H9 (cell line): ENCODE results near the gene BCAS2. TPM values are rescaled to one million over a fixed set of nuclear protein-coding genes. Genes with fewer than 3 reads are reported as not detected.

Source experiments
- DNase-seq: peaks from one replicate; pipeline ENCODE4 v3.0.0-alpha.2; 2017
- H2AFZ ChIP-seq: one replicate; pipeline ENCODE4 v1.6.1; 2013; ENCODE audit warnings: mild to moderate bottlenecking, low read length, control low read depth, moderate library complexity
- H2AK5ac ChIP-seq: 2 replicates; pipeline ENCODE4 v1.6.1; 2013; ENCODE audit warnings: low read length, control low read depth, mixed read lengths; ENCODE audit not compliant: insufficient read length
- H2BK120ac ChIP-seq: one replicate; pipeline ENCODE4 v1.6.1; 2013; ENCODE audit warnings: low read depth, mild to moderate bottlenecking, low read length, control low read depth, inconsistent platforms; ENCODE audit not compliant: poor library complexity, severe bottlenecking
- H2BK12ac ChIP-seq: 2 replicates; pipeline ENCODE4 v1.6.1; 2013; ENCODE audit warnings: low read length, control low read depth, mixed read lengths, low read depth; ENCODE audit not compliant: insufficient read length
- H2BK15ac ChIP-seq: 2 replicates; pipeline ENCODE4 v1.6.1; 2013; ENCODE audit warnings: low read depth, low read length, control low read depth
- H2BK20ac ChIP-seq: one replicate; pipeline ENCODE4 v1.6.1; 2013; ENCODE audit warnings: low read depth, mild to moderate bottlenecking, low read length, control low read depth, inconsistent platforms; ENCODE audit not compliant: poor library complexity, severe bottlenecking
- H2BK5ac ChIP-seq: 2 replicates; pipeline ENCODE4 v1.6.1; 2013; ENCODE audit warnings: low read length, control low read depth, mixed read lengths; ENCODE audit not compliant: insufficient read length
- H3K14ac ChIP-seq: 2 replicates; pipeline ENCODE4 v1.6.1; 2013; ENCODE audit warnings: low read length, control low read depth; ENCODE audit not compliant: insufficient read depth
- H3K18ac ChIP-seq: 2 replicates; pipeline ENCODE4 v1.6.1; 2013; ENCODE audit warnings: low read depth, mild to moderate bottlenecking, mixed read lengths, low read length, control low read depth; ENCODE audit not compliant: insufficient read length
- H3K23ac ChIP-seq: 2 replicates; pipeline ENCODE4 v1.6.1; 2013; ENCODE audit warnings: low read length, control low read depth, mixed read lengths, low read depth; ENCODE audit not compliant: insufficient read length
- H3K23me2 ChIP-seq: 2 replicates; pipeline ENCODE4 v1.6.1; 2013; ENCODE audit warnings: low read depth, mild to moderate bottlenecking, mixed read lengths, low read length, control low read depth; ENCODE audit not compliant: insufficient read length, poor library complexity, severe bottlenecking
- H3K27ac ChIP-seq: 2 replicates; pipeline ENCODE4 v1.5.1; 2013; ENCODE audit warnings: low read length, control low read depth, mixed read lengths, low read depth; ENCODE audit not compliant: insufficient read length
- H3K27me3 ChIP-seq: 2 replicates; pipeline ENCODE4 v1.6.1; 2013; ENCODE audit warnings: low read length, control low read depth, inconsistent platforms; ENCODE audit not compliant: insufficient read depth
- H3K4ac ChIP-seq: 2 replicates; pipeline ENCODE4 v1.6.1; 2013; ENCODE audit warnings: low read depth, mild to moderate bottlenecking, control low read depth, inconsistent platforms, low read length, moderate library complexity
- H3K4me1 ChIP-seq: 2 replicates; pipeline ENCODE4 v1.6.1; 2013; ENCODE audit warnings: low read length, control low read depth, inconsistent platforms; ENCODE audit not compliant: insufficient read depth
- H3K4me2 ChIP-seq: 2 replicates; pipeline ENCODE4 v1.6.1; 2013; ENCODE audit warnings: low read length, control low read depth, mixed read lengths; ENCODE audit not compliant: insufficient read length, insufficient read depth
- H3K56ac ChIP-seq: 2 replicates; pipeline ENCODE4 v1.6.1; 2013; ENCODE audit warnings: low read depth, mild to moderate bottlenecking, mixed read lengths, low read length, control low read depth; ENCODE audit not compliant: insufficient read length
- H3K79me1 ChIP-seq: 2 replicates; pipeline ENCODE4 v1.6.1; 2013; ENCODE audit warnings: low read depth, mild to moderate bottlenecking, moderate library complexity, low read length, control low read depth, inconsistent platforms; ENCODE audit not compliant: insufficient read depth, poor library complexity, severe bottlenecking
- H3K79me2 ChIP-seq: 2 replicates; pipeline ENCODE4 v1.6.1; 2013; ENCODE audit warnings: low read length, control low read depth, inconsistent platforms; ENCODE audit not compliant: insufficient read depth
- H3K9ac ChIP-seq: 2 replicates; pipeline ENCODE4 v1.6.1; 2013; ENCODE audit warnings: low read length, control low read depth, mixed read lengths; ENCODE audit not compliant: insufficient read length; ENCODE audit errors: extremely low read depth
- H3K9me3 ChIP-seq: one replicate; pipeline ENCODE4 v1.6.1; 2013; ENCODE audit warnings: low read depth, low read length, inconsistent platforms; ENCODE audit not compliant: control insufficient read depth
- H3T11ph ChIP-seq: one replicate; pipeline ENCODE4 v1.6.1; 2013; ENCODE audit warnings: mild to moderate bottlenecking, low read length, control low read depth, inconsistent platforms
- H4K20me1 ChIP-seq: one replicate; pipeline ENCODE4 v1.6.1; 2013; ENCODE audit not compliant: control insufficient read depth, insufficient read length, insufficient read depth
- H4K5ac ChIP-seq: 2 replicates; pipeline ENCODE4 v1.6.1; 2013; ENCODE audit warnings: low read depth, mild to moderate bottlenecking, mixed read lengths, low read length, control low read depth; ENCODE audit not compliant: insufficient read length
- H4K8ac ChIP-seq: replicated peaks from 2 replicates; pipeline ENCODE4 v1.6.1; 2013; ENCODE audit warnings: low read length, control low read depth, mixed read lengths, low read depth; ENCODE audit not compliant: insufficient read length
- H4K91ac ChIP-seq: 2 replicates; pipeline ENCODE4 v1.6.1; 2013; ENCODE audit warnings: low read depth, mild to moderate bottlenecking, moderate library complexity, mixed read lengths, low read length, control low read depth; ENCODE audit not compliant: insufficient read length
- H3K27ac Mint-ChIP-seq, 3 experiments: 2 replicates in 2 of 3; 3 replicates in 1 of 3; pipeline ENCODE4 v1.8.0; 2020 to 2021; ENCODE audit warnings: mixed read lengths in 3 of 3, mild to moderate bottlenecking in 1 of 3, moderate library complexity in 1 of 3
- H3K27me3 Mint-ChIP-seq: 2 replicates; pipeline ENCODE4 v1.8.0; 2021; ENCODE audit warnings: low read depth, mild to moderate bottlenecking, moderate library complexity, mixed read lengths
- H3K36me3 Mint-ChIP-seq, 3 experiments: 2 replicates in 2 of 3; 3 replicates in 1 of 3; pipeline ENCODE4 v1.8.0; 2020 to 2021; ENCODE audit warnings: low read depth in 3 of 3, mixed read lengths in 3 of 3; ENCODE audit not compliant: insufficient read depth in 1 of 3
- H3K4me1 Mint-ChIP-seq, 2 experiments: 2 replicates each; pipeline ENCODE4 v1.8.0; 2020; ENCODE audit warnings: mixed read lengths in 2 of 2
- H3K4me3 Mint-ChIP-seq, 2 experiments: 2 replicates in 1 of 2; 3 replicates in 1 of 2; pipeline ENCODE4 v1.8.0; 2020 to 2021; ENCODE audit warnings: mild to moderate bottlenecking in 2 of 2, mixed read lengths in 2 of 2, moderate library complexity in 1 of 2
- H3K9me3 Mint-ChIP-seq, 2 experiments: 2 replicates in 1 of 2; 3 replicates in 1 of 2; pipeline ENCODE4 v1.8.0; 2020; ENCODE audit warnings: mild to moderate bottlenecking in 2 of 2, mixed read lengths in 2 of 2, moderate library complexity in 1 of 2
- CTCF ChIP-seq: fragments of 200-600 bp; sonication (generic); conservative IDR thresholded peaks from 3 replicates; pipeline ENCODE4 v1.8.0; 2021; ENCODE audit warnings: antibody characterized with exemption, mild to moderate bottlenecking
- WGBS: extraction: QIAGEN DNeasy Blood & Tissue Kit; methylation state at CpG from one replicate; pipeline ENCODE4 v1.1.7; 2013; ENCODE audit warnings: missing lambda C conversion rate, low lambda C conversion rate, mixed read lengths; ENCODE audit not compliant: insufficient read length; ENCODE audit errors: extremely low coverage; 5-methylcytosine and 5-hydroxymethylcytosine counted together
- total RNA-seq: library from RNA; stranded (reverse); gene quantifications from 2 replicates; pipeline ENCODE4 v1.2.1, GENCODE V29; 2021

Gene BCAS2
- total RNA-seq, 1 experiment from 2014 or later: 72.1 TPM

GRCh38 chr1:114561333-114561732 lies 20.1 kb downstream of the BCAS2 start:
- H2AK5ac ChIP-seq: no peak overlapping the region
- no peak overlapping the region for H3K9ac ChIP-seq
- H3K9me3 Mint-ChIP-seq: peaks cover 4 to 7% of the 10 kb centered on the region in 2 experiments; a peak in 3 of 5 replicates
- H3K27ac Mint-ChIP-seq: no peak overlapping the region
- H3K4me1 Mint-ChIP-seq: no peaks in the 10 kb centered on the region
- H3T11ph ChIP-seq: no peak overlapping the region
- H3K79me1 ChIP-seq: no peaks in the 10 kb centered on the region
- H3K27me3 Mint-ChIP-seq: no peaks in the 10 kb centered on the region; the same call in 1 of the 2 replicates
- H3K4me1 ChIP-seq: no peaks in the 10 kb centered on the region
- no peak overlapping the region for H2BK120ac ChIP-seq
- H2BK20ac ChIP-seq: no peak overlapping the region
- H2BK15ac ChIP-seq: no peak overlapping the region
- no peak overlapping the region for H4K5ac ChIP-seq
- no peak overlapping the region for H3K23ac ChIP-seq
- no peaks in the 10 kb centered on the region for H3K23me2 ChIP-seq
- no peak overlapping the region for H3K14ac ChIP-seq
- TF ChIP-seq CTCF: no peak
- H3K27ac ChIP-seq: no peak overlapping the region
- H3K9me3 ChIP-seq: no peaks in the 10 kb centered on the region
- no peak overlapping the region for H3K4ac ChIP-seq
- H4K8ac ChIP-seq: no peak overlapping the region
- H3K4me2 ChIP-seq: no peak overlapping the region
- no CpG with 5 or more reads among the region's 1 CpG for WGBS
- no peak overlapping the region for H2BK12ac ChIP-seq
- no peaks in the 10 kb centered on the region for H3K79me2 ChIP-seq
- H3K4me3 Mint-ChIP-seq: no peak overlapping the region
- H4K20me1 ChIP-seq: no peaks in the 10 kb centered on the region
- H2BK5ac ChIP-seq: no peak overlapping the region
- no peak overlapping the region for H3K56ac ChIP-seq
- no peaks in the 10 kb centered on the region for H3K27me3 ChIP-seq
- no peak for DNase-seq
- no peak overlapping the region for H3K18ac ChIP-seq
- no peak overlapping the region for H4K91ac ChIP-seq
- H2AFZ ChIP-seq: no peak overlapping the region
- H3K36me3 Mint-ChIP-seq: peaks cover 13 to 35% (median 23%) of the 10 kb centered on the region in 3 experiments; a peak in 6 of 7 replicates
